Embryonic facial prominence (tissue), 1 donor: ENCODE results near the gene FAM107B.
A peak's percentile ranks its signal among the peaks of the same experiment; 100 is the strongest.

ENCODE experiments used
- DNase-seq: peaks from one replicate; pipeline ENCODE4 v3.0.0-alpha.2; 2016; ENCODE audit errors: extremely low spot score

The FAM107B gene

GRCh38 chr10:14489522-14490177, 285.0 kb downstream of the FAM107B start:
- no peak for DNase-seq

DNA sequence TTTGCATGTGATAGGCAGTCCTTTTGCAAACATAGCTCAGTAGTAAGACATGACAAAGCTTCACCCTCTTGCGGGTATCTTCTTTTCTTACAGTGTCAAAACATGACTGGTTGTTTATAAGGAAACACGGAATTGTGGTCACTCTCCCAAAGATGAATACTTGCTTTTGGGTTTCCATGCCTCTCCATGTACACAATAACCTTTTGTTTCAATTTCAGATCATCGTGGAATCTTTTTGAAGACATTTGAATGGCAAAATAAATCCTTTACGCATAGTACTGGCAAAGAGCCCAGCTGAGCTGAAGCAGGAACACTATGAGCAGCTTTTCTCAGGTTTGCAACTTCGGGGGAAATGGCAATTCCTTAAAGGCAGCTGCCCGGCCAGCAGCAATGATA, 287.2 kb downstream of the FAM107B start:
- peak; percentile 36 for DNase-seq

DNA sequence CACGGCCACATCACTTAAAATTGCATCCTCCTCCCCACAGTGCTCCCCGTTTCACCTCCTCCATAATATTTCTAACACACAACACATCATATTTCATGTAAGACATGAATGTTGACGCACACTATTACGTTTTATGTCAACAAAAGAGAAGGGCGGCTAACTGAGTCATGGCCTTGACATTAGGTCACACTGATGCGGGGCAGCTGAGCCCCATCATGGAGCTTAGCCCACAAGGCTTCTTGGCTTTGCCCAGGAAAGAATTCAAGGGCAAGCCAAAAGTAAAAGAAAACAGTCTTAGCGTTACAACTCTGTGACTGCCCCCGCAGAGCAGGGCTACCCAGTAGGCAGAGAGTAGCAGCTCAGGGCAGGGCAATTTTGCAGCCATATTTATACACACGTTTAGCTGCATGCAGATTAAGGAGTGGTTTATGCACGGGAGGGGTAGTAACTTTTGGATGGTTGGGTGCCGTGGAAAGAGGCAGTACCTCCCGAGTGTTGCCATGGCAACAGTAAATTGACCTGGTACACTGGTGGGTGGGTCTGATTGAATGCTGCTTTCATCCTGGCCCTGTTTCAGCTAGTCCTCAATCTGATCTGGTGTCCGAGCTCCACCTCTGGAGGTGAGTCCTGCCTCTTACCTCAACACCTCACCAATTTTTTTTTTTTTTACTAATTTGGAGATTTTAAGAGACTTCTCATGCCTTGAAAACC, 287.8 kb downstream of the FAM107B start:
- DNase-seq, result no peak

GRCh38 chr10:14485986-14486385, 288.7 kb downstream of the FAM107B start:
- DNase-seq, result no peak

- DNase-seq, result no peak
These were observed 291.3 kb downstream of the FAM107B start for GRCh38 chr10:14483417-14483816.

DNA sequence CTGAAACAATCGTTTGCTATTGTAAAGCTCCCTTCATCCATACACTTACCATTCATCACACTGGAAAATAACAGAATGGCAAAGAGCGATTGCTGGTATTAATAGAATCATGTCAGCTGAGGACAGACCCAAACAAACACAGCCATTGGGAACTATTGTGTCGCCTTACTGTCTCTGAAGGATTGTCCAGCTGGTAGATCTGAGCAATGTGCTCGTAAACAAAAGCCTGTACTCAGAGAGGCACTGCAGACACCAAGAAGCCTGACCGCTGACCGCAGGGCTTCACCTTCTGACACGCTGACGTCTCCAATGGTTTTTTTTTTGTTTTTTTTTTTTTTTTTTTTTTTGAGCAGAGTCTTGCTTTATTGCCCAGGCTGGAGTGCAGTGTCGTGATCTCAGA, 292.9 kb downstream of the FAM107B start:
- no peak for DNase-seq

DNA sequence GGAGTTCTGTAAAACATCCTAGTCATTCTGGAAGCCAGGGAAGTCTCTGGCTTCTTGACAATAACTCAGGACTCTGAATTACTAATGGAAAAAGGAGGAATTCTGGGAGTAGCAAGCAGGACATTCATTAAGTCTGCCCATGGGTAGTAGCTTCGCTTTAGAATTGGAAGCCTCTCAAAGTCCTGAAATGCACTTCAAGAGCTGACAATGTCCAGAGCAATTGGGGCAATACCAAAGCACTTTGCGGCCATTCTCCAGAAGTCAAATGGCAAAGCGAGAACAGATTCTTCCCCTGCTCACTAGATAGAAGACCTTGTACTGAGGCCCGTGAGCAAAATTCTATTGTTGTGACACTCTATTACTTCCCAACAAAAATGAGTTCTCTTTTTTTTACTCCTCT, 293.7 kb downstream of the FAM107B start:
- no peak for DNase-seq

- peak; percentile 85 for DNase-seq
These were observed 296.1 kb downstream of the FAM107B start for GRCh38 chr10:14478604-14479003.

DNA sequence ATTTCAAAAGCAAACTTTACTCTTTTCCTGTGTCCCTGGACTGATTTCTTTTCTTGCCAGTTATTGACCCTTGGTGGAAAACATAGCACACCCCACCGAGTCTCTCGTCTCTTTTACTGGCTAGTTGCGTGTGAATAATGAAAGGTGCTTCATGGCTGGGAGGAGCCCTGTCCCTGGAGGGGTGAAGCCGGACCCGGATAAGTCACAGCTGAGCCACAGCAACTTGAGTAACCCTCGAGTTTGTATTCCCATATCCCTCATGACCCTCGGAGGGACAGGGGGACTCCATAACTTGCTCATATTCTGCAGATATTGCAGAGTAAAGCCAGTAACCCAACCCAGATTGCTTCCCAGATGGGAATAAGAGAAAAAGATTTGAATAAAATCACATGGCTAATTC, 296.5 kb downstream of the FAM107B start:
- DNase-seq, result no peak

GRCh38 chr10:14477408-14477710, 297.3 kb downstream of the FAM107B start:
- no peak for DNase-seq

DNA sequence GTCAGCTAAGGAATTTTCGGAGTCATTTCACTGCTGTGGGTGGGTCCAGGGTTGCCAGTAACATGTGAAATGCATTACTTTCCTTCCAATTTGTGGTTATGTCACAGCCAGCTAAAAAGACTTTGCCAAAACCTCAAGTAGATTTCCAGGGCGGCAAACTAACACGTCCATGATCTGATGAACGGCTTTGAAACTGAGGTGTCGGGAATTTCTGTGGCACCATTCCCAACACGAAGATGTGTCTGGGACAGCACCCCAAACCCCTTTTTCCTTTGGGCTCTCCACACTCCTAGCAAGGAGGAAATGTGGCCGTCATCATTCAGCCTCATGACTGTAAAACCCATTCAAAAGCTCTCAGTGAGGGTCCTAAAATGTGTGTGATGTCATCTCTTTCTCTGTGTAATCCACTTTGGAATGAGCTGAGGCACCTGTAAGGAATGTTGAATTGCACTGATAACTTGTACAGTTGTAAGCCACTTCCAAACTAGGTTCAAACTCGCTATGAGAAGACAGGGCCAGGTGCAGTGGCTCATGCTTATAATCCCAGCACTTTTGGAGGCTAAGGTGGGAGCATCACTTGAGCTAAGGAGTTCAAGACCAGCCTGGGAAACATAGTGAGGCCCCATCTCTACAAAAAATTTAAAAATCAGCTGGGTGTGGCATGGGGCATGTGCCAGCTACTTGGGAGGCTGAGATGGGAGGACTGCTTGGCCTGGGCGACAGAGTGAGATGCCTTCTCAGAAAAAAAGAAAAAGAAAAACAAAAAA, 297.9 kb downstream of the FAM107B start:
- peak; percentile 19 for DNase-seq

DNA sequence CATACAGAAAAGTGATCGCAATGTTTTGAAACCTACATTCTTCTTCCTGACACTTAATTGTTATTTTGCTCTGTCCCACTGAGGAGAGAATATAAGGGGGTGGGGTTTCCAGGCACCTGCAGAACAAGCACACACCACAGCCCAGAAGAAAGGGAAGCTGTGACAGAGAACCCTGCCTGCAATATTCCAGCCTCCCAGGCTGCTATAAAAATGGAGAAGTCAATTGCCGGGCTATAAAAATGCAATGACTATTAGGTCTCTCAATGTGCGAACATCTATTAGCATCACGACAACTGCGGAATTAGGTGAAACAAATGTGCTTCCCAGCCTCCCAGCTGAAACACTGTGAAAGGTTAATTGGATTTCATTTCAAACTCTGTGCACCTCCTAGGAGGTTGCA, 298.7 kb downstream of the FAM107B start:
- no peak for DNase-seq

DNA sequence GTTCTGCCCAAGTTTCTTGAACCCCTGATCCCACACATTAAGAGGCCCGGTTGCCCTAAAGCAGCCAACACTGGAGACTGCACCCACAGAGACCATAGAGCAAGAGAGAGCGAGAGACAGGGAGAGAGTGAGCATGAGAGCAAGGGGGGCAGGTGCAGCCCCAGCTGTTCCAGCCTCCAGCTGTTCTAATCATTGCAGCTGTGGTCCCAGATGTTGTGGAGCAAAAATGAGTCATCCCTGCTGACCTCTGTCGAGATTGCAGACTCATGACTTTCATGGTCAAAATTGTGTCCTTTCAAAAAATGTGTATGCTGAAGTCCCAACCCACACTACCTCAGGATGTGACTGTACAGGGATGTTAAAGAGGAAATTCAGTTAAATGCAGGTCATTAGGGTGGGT, 300.0 kb downstream of the FAM107B start:
- no peak for DNase-seq

- DNase-seq, result no peak
These were observed 303.8 kb downstream of the FAM107B start for GRCh38 chr10:14470920-14471319.

DNA sequence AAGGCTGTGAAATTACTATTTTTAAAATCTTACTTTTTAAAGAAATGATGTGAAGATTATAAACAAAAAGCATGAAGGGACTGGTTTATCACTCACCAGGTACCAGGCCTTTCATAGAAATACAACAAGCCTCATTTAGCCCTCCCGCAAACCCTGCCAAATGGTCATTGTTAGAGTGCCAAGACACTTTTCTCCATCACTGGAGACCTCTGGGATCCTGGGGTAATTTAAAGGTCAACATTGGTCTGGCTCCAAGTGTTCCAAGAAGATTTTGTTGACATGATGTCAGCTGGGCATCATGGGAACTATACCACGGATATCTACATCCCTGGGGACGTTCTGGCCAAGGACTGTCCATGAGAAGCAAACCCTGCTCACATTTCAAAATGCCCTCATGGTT, 306.0 kb downstream of the FAM107B start:
- no peak for DNase-seq
